Ovary (tissue), 9 donors: ENCODE measurements around the gene GLI3. TPM values are rescaled to one million over a fixed set of nuclear protein-coding genes. Genes with fewer than 3 reads are reported as not detected.

Experiments
- DNase-seq, 5 donors: peaks; one replicate each; pipeline ENCODE4 v3.0.0-alpha.2; 2019 to 2020
- H3K27ac ChIP-seq, 2 donors: fragments of 200-600 bp; one replicate each; pipeline versions ENCODE4 v1.5.1 to v1.8.0; 2019 to 2022
- H3K27me3 ChIP-seq: fragments of 200-600 bp; one replicate; pipeline ENCODE4 v1.8.0; 2022
- H3K36me3 ChIP-seq: fragments of 200-600 bp; sonication (generic); one replicate; pipeline ENCODE4 v1.5.1; 2019
- H3K4me1 ChIP-seq: one replicate; pipeline ENCODE4 v1.8.1; 2013; ENCODE audit warnings: mild to moderate bottlenecking, moderate library complexity; ENCODE audit not compliant: insufficient read depth
- H3K4me3 ChIP-seq: fragments of 200-600 bp; sonication (generic); one replicate; pipeline ENCODE4 v1.5.1; 2017
- H3K9me3 ChIP-seq, 2 donors: fragments of 200-600 bp in 1 of 2; sonication (generic) in 1 of 2; one replicate each; pipeline versions ENCODE4 v1.5.1 to v1.8.1; 2013 to 2019; ENCODE audit warnings: mild to moderate bottlenecking in 1 of 2, moderate library complexity in 1 of 2
- EP300 ChIP-seq: sonication (generic); formaldehyde crosslinking; IDR thresholded peaks from one replicate; pipeline ENCODE4 v1.6.1; 2017; ENCODE audit warnings: antibody characterized with exemption
- POLR2A ChIP-seq: fragments of 450-650 bp; IDR thresholded peaks from one replicate; pipeline ENCODE4 v1.6.1; 2017; ENCODE audit warnings: antibody characterized with exemption, mild to moderate bottlenecking, moderate library complexity
- WGBS, 3 donors: extraction: QIAGEN DNeasy Blood & Tissue Kit in 1 of 3; methylation state at CpG; one replicate each; pipeline versions ENCODE4 v1.1.5 to v1.1.7; 2013 to 2017; 5-methylcytosine and 5-hydroxymethylcytosine counted together
- intact Hi-C, 4 donors: fragments of 100-400 bp; cut with DNase I; formaldehyde crosslinking; loops; one replicate each; pipeline versions ENCODE4 v1.11.0 to v1.15.1; 2022 to 2023
- polyA plus RNA-seq, 2 donors: library from polyadenylated mRNA; stranded (reverse); fragments of 200-250 nt in 1 of 2; fragments of 350-450 nt in 1 of 2; fragmentation: Illumina TruSeq in 1 of 2; extraction: RNeasy Lipid Tissue Mini Kit (QIAGEN cat#74804) in 1 of 2; gene quantifications; one replicate each; pipeline ENCODE4 v1.2.3, GENCODE V29; 2013 to 2014
- total RNA-seq, 7 donors: library from RNA; depleted of rRNA in 2 of 7; stranded (reverse); fragments of >200 nt in 2 of 7; fragmentation: NEBNext Ultra II Directional in 3 of 7; extraction: Animal tissue kit (Norgen Biotek cat#: 25700) in 3 of 7; gene quantifications; one replicate each; pipeline versions ENCODE4 v1.1.0 to v1.2.4, GENCODE V29; 2016 to 2023
- TF ChIP-seq, protein P1 (sequence below), 3 donors: fragments of 450-650 bp in 2 of 3; fragments of 200-600 bp in 1 of 3; IDR thresholded peaks; one replicate each; pipeline versions ENCODE4 v1.5.1 to v1.8.0; 2016 to 2022; ENCODE audit warnings: antibody characterized with exemption in 3 of 3, mild to moderate bottlenecking in 1 of 3
- donor health status: DM: no; HTN: no; CAD: no; lungs with moderate emphysema.
- donor health status: DM: no; HTN: no; CAD: no.
- donor health status: Bipolar disorder and iron deficiency.
- donor health status: DM: yes; HTN: yes; CAD: no.
- donor health status: DM: no; HTN: no; CAD: no.
- donor health status: DM: yes; HTN: yes; CAD: no.

Gene GLI3
- total and polyA plus RNA-seq, 9 donors = 9.5 to 67.1 (median 50.5) TPM

DNA sequence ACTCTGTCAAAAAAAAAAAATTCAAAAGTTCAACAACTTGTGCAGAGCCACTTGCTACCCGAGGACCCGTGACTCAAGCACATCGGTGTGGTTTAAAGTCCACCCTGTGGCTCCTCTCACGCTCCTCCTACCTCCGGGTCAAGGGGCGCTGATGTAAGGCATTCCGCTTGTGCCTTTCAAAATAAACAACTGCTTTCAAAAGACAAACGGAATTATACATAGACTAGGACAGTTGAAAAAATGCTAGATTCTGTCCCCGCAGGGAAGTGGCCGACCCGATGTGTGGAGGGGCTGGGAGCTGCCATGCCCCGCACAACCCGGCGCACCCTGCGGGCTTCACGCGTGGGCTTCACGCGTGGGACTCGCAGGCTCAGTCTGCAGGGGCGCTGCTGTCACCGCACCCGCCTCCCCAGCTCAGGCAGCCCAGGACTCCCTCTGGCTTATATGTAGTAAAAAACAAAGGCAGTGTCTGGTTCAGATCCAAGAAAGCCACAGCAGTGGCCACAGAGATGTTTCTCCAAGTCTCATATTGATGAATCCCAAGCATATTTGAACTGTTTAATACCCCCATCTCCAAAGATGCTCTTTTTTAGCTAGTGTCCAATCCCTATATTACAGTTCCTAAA is 294.4 kb downstream of the GLI3 start:
- Histone ChIP-seq H3K4me3 (peak overlapping the region; percentile 20), H3K9me3 (no peaks in the 10 kb centered on the region), H3K27me3 (no peaks in the 10 kb centered on the region), H3K36me3 (no peaks in the 10 kb centered on the region), H3K4me1 (no peaks in the 10 kb centered on the region), H3K27ac (peak overlapping the region; percentile 22 to 57)
- DNase-seq = peak; percentile 36 to 62 (median 51)
- no peak for TF ChIP-seq POLR2A
- TF ChIP-seq, protein P1, sequence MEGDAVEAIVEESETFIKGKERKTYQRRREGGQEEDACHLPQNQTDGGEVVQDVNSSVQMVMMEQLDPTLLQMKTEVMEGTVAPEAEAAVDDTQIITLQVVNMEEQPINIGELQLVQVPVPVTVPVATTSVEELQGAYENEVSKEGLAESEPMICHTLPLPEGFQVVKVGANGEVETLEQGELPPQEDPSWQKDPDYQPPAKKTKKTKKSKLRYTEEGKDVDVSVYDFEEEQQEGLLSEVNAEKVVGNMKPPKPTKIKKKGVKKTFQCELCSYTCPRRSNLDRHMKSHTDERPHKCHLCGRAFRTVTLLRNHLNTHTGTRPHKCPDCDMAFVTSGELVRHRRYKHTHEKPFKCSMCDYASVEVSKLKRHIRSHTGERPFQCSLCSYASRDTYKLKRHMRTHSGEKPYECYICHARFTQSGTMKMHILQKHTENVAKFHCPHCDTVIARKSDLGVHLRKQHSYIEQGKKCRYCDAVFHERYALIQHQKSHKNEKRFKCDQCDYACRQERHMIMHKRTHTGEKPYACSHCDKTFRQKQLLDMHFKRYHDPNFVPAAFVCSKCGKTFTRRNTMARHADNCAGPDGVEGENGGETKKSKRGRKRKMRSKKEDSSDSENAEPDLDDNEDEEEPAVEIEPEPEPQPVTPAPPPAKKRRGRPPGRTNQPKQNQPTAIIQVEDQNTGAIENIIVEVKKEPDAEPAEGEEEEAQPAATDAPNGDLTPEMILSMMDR (IDR thresholded peaks at IDR 0.05) = no peak
- WGBS, 3 donors = 6 to 18% (median 7%) methylated on average over 23 of the region's 23 CpGs
- intact Hi-C loops = loop anchor here in 1 of 4 donors (2.0 to 5.0 kb wide), 3 partner anchors 40 to 898 kb away; partner anchors contain the start of gene GLI3

DNA sequence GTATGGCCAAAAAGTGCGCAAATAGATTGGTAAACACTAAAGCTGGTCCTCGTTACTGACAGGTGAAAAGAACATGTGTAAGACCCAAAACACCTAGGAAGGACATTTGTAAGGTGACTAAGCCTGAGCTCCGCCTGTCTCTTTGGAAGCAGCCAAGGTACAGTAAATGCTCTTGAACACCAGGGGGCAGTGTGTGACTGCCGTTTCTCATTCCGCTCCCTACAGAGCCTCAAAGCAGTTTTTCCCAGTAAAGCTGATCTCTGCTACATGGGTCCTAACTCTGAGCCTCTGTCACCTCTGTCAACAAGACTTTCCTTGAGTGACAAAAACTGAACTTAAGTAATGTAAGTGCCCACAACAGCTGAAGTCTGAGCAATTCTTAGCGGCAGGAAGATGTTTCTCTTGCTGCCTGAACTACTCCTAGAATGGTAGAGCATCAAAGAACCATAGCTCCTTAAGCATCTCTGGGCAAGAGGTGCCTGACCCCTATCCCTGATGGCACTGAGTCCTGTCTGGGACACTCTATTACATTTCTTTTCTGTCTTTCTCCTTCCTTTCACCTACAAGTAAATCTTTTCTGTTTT is 296.2 kb downstream of the GLI3 start:
- TF ChIP-seq, protein P1 (IDR thresholded peaks at IDR 0.05) = peak; percentile 74 to 89 (median 76)
- no peak for TF ChIP-seq POLR2A
- no peaks in the 10 kb centered on the region for H3K27me3 ChIP-seq
- no peaks in the 10 kb centered on the region for H3K36me3 ChIP-seq
- no peak overlapping the region for H3K4me3 ChIP-seq
- intact Hi-C loops = loop anchor here in 1 of 4 donors (5.0 kb wide), 2 partner anchors 41 to 296 kb away; partner anchors contain the start of gene GLI3
- 5 to 15% (median 12%) methylated on average over 6 of the region's 6 CpGs for WGBS, 3 donors
- H3K27ac ChIP-seq = no peak overlapping the region
- H3K4me1 ChIP-seq = no peaks in the 10 kb centered on the region
- H3K9me3 ChIP-seq = no peaks in the 10 kb centered on the region
- peak; percentile 65 to 77 (median 73) for DNase-seq

DNA sequence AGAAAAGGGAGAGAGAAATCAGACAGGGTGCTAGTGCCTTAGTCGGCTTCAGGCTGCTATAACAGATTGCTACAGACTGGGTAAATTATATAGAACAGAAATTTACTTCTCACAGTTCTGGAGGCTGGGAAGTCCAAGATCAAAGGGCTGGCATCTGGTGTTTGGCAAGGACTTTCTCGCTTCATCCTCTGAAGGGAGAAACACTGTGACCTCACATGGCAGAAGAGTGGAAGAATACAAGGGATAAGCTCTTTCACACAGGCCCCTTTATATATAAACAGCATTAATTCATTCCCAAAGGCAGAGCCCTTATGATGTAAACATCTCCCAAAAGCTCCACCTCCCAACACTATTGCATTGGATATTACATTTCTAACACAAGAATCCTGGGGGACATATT is 298.6 kb downstream of the GLI3 start:
- no peak for DNase-seq
- WGBS, 3 donors = 83 to 90% (median 87%) methylated on average over 2 of the region's 2 CpGs
- Histone ChIP-seq H3K4me1 (no peaks in the 10 kb centered on the region), H3K9me3 (no peaks in the 10 kb centered on the region), H3K27me3 (no peaks in the 10 kb centered on the region), H3K36me3 (no peaks in the 10 kb centered on the region), H3K4me3 (no peak overlapping the region), H3K27ac (no peak overlapping the region)
- TF ChIP-seq EP300 = no peak
- intact Hi-C loops = loop anchor here in 2 of 4 donors (5.0 kb wide), 2 partner anchors 904 to 909 kb away; no protein-coding TSS in a partner anchor

DNA sequence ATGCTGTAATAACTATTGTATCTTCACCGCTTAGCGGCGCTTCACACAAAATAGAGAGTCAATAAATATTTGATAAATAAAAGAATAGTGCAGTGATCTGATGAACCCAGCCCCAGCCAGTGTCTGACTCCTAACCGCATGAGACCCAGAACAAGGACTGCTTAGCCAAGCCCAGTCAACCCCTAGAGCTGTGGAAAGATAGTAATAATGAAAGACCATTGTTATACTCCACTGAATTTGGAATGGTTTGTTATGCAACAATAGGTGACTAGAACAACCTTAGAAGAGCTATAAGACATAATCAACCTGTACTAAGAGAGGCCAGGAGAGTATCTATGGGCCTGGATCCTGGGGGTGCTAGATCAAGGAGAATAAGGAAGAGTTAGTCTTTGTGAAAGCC is 303.6 kb downstream of the GLI3 start:
- no peaks in the 10 kb centered on the region for H3K4me1 ChIP-seq
- intact Hi-C loops = no loop called here
- no peak overlapping the region for H3K27ac ChIP-seq
- DNase-seq = no peak
- H3K36me3 ChIP-seq = no peaks in the 10 kb centered on the region
- TF ChIP-seq POLR2A = no peak
- no peak for TF ChIP-seq EP300
- TF ChIP-seq, protein P1 (IDR thresholded peaks at IDR 0.05) = no peak
- no peaks in the 10 kb centered on the region for H3K9me3 ChIP-seq
- H3K4me3 ChIP-seq = no peak overlapping the region
- H3K27me3 ChIP-seq = no peaks in the 10 kb centered on the region
- WGBS, 3 donors = 96 to 98% (median 98%) methylated on average over 4 of the region's 4 CpGs

DNA sequence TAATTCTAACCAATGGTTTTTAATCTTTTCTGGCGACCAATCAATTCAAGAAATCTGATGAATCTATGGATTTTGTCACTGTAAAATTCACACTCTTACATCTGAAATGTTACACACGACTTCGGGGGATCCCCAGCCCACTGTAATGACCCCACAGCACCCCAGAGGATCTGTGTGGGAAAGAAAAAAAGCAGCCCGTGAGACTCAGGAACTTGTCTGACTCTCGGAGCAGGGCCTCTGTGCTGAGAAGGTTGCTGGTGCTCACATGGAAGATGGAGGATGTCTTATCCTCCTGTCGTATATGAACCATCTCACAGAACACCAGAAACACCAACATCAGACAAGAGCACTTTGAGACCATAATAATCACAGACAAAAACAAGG is 305.8 kb downstream of the GLI3 start:
- no peaks in the 10 kb centered on the region for H3K9me3 ChIP-seq
- H3K4me3 ChIP-seq = no peak overlapping the region
- H3K27me3 ChIP-seq = no peaks in the 10 kb centered on the region
- intact Hi-C loops = no loop called here
- no peak overlapping the region for H3K27ac ChIP-seq
- TF ChIP-seq, protein P1 (IDR thresholded peaks at IDR 0.05) = no peak
- TF ChIP-seq EP300 (no peak), POLR2A (no peak)
- H3K36me3 ChIP-seq = no peaks in the 10 kb centered on the region
- no peak for DNase-seq
- no peaks in the 10 kb centered on the region for H3K4me1 ChIP-seq
- WGBS, 3 donors = 76 to 88% (median 81%) methylated on average over 6 of the region's 6 CpGs
